SH-SY5Y (cell line): ENCODE data around the gene MNX1.

Experiments
- GATA2 ChIP-seq: IDR thresholded peaks from 2 replicates; pipeline ENCODE4 v1.6.1; 2011; ENCODE audit warnings: mild to moderate bottlenecking, low read depth, low read length
- GATA3 ChIP-seq: IDR thresholded peaks from 2 replicates; pipeline ENCODE4 v1.6.1; 2011; ENCODE audit warnings: low read depth, mild to moderate bottlenecking, low read length, moderate library complexity

GRCh38 chr7:156994417-156994816 lies 16.0 kb downstream of the MNX1 start:
- no peak for TF ChIP-seq GATA2
- no peak for TF ChIP-seq GATA3
